Measurements from ENCODE around the gene TSPAN18.

DNA sequence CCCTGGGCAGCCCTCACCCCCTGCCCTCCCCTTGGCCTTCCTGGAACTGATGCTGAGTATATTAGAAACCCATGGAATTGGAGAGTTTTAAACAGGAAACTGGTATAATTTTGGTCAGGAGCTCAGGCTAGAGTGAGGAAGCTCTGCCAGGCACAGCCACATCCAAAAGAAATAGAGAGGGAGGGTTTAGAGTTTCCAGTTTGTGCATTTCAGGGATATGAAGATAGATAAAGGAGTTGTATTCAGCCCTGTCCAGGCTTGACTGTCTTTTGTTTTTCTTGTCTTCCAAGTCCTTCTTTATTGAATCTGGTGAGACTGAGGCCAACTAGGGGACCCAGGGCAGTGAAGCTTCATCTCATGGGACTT lies 71.8 kb downstream of the TSPAN18 start:
- TF ChIP-seq POLR2A (IDR thresholded peaks at IDR 0.05; ENCODE audit: low read length) = no peak
- no peak for TF ChIP-seq GATA1 (IDR thresholded peaks at IDR 0.05; ENCODE audit: low read depth, low read length)

Data from erythroblast (primary cell).